ENCODE results near the gene RASGRF1.

The RASGRF1 gene

GRCh38 chr15:79037848-79038247 is 52.7 kb downstream of the RASGRF1 start:
- no peak overlapping the region for H3K4me3 ChIP-seq (ENCODE audit: low read depth, low read length)
- no peak for DNase-seq (ENCODE audit: low read depth, low spot score)
- no peak for TF ChIP-seq CTCF (IDR thresholded peaks at IDR 0.05; ENCODE audit: low read depth, low read length)
- in situ Hi-C loops (cut with HindIII; ENCODE audit: low sequenced_read_pairs) = no loop called here

GRCh38 chr15:79036323-79036722 is 54.3 kb downstream of the RASGRF1 start:
- no peak overlapping the region for H3K4me3 ChIP-seq (ENCODE audit: low read depth, low read length)
- in situ Hi-C loops (cut with HindIII; ENCODE audit: low sequenced_read_pairs) = no loop called here
- no peak for DNase-seq (ENCODE audit: low read depth, low spot score)
- TF ChIP-seq CTCF (IDR thresholded peaks at IDR 0.05; ENCODE audit: low read depth, low read length) = no peak

DNA sequence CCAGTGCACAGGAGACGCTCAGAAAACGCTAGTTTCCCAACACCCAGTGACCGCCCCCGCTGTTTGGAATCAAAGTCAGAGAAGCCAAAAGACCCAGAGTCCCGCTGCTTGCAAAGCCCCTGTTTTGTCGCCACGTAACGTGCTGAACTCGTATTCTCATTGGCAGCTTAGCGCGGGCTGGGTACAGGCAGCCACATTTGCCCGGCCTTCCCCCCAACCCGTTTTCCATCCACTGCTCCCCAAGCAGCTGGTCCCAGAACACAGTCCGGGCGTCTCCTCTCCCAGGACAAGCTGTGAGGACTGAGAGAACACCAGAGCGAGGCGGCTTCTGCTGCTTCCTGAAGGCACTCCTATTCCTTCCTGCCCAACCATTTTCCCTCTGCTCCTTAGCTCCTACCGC is 54.8 kb downstream of the RASGRF1 start:
- DNase-seq (ENCODE audit: low read depth, low spot score) = no peak
- no peak for TF ChIP-seq CTCF (IDR thresholded peaks at IDR 0.05; ENCODE audit: low read depth, low read length)
- H3K4me3 ChIP-seq (ENCODE audit: low read depth, low read length) = no peak overlapping the region
- in situ Hi-C loops (cut with HindIII; ENCODE audit: low sequenced_read_pairs) = no loop called here

DNA sequence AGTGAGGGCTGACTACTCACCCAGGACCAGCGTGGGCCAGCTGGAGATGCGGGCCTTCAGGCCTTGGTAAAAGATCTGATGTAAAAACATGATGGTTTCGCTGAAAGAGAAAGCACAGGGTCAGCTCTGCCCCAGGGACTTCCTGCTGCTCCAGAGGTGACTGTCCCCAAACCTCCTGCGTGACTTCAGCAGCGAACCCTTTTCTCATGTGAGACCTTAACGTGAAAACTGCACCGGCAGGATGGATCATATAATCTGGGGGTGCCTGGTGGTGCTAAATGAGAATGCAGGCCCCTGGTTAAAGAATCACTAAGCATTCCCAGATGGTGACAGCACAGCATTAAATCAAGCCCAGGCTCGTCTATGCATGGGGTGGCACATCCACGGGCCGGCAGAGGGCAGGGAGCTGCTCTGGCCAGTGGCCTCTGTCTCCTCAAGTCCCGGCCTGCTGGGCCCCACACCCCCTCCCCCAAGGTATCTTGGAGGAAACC is 55.4 kb downstream of the RASGRF1 start:
- peak; percentile 10 for TF ChIP-seq CTCF (IDR thresholded peaks at IDR 0.05; ENCODE audit: low read depth, low read length)
- no peak for DNase-seq (ENCODE audit: low read depth, low spot score)
- in situ Hi-C loops (cut with HindIII; ENCODE audit: low sequenced_read_pairs) = no loop called here
- no peak overlapping the region for H3K4me3 ChIP-seq (ENCODE audit: low read depth, low read length)

DNA sequence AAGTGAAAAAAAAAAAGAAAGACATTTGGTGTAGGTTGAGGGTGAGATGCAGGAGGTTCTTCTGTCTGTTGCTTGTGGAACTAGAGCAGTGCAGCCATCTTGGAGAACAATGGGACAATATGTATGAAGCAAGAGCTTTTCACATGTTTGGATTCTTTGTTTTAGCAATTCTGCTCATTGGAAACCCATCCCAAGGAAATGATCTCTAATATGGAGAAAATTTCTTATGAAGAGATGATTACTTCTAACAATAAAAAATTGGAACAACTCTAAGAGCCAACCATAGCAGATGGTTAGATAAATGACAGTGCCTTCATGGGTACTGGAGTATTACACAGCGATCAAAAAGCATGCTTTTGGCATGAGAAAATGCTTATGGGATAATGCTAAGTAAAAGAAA is 56.3 kb downstream of the RASGRF1 start:
- no peak for DNase-seq (ENCODE audit: low read depth, low spot score)
- no peak overlapping the region for H3K4me3 ChIP-seq (ENCODE audit: low read depth, low read length)
- TF ChIP-seq CTCF (IDR thresholded peaks at IDR 0.05; ENCODE audit: low read depth, low read length) = no peak
- in situ Hi-C loops (cut with HindIII; ENCODE audit: low sequenced_read_pairs) = no loop called here

DNA sequence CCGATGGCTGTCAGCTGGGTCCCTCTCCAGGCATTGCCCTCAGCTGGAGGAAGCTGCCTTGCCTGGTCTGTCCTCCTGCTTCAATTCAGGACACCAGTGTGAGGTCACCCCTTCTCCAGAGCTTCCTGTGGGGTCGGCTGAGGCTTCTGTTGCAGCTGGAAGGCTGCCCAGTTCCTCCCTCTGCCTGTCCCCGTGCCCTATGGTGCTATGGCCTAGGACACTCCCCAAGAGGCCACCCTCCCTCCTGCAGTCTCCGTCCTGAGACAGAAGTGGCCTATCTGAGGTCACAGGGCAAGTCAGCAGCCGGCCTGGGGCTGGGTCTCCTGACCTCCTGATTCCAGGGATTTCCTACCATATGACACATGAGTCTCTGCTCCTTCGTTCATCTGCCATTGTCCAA is 57.9 kb downstream of the RASGRF1 start:
- no peak for TF ChIP-seq CTCF (IDR thresholded peaks at IDR 0.05; ENCODE audit: low read depth, low read length)
- no peak overlapping the region for H3K4me3 ChIP-seq (ENCODE audit: low read depth, low read length)
- DNase-seq (ENCODE audit: low read depth, low spot score) = no peak
- in situ Hi-C loops (cut with HindIII; ENCODE audit: low sequenced_read_pairs) = no loop called here

GRCh38 chr15:79031821-79032220 is 58.8 kb downstream of the RASGRF1 start:
- in situ Hi-C loops (cut with HindIII; ENCODE audit: low sequenced_read_pairs) = no loop called here
- no peak for TF ChIP-seq CTCF (IDR thresholded peaks at IDR 0.05; ENCODE audit: low read depth, low read length)
- H3K4me3 ChIP-seq (ENCODE audit: low read depth, low read length) = no peak overlapping the region
- DNase-seq (ENCODE audit: low read depth, low spot score) = no peak

All from astrocyte of the spinal cord (primary cell).